ENCODE data around the gene ABL2.

The ABL2 gene

GRCh38 chr1:179055937-179056336, 173.5 kb downstream of the ABL2 start:
- TF ChIP-seq, protein P1, sequence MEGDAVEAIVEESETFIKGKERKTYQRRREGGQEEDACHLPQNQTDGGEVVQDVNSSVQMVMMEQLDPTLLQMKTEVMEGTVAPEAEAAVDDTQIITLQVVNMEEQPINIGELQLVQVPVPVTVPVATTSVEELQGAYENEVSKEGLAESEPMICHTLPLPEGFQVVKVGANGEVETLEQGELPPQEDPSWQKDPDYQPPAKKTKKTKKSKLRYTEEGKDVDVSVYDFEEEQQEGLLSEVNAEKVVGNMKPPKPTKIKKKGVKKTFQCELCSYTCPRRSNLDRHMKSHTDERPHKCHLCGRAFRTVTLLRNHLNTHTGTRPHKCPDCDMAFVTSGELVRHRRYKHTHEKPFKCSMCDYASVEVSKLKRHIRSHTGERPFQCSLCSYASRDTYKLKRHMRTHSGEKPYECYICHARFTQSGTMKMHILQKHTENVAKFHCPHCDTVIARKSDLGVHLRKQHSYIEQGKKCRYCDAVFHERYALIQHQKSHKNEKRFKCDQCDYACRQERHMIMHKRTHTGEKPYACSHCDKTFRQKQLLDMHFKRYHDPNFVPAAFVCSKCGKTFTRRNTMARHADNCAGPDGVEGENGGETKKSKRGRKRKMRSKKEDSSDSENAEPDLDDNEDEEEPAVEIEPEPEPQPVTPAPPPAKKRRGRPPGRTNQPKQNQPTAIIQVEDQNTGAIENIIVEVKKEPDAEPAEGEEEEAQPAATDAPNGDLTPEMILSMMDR (conservative IDR thresholded peaks at IDR 0.05; ENCODE audit: low read length): no peak
- H3K4me3 ChIP-seq (ENCODE audit: low read length): no peak overlapping the region
- no peak for DNase-seq (ENCODE audit: low read depth)

DNA sequence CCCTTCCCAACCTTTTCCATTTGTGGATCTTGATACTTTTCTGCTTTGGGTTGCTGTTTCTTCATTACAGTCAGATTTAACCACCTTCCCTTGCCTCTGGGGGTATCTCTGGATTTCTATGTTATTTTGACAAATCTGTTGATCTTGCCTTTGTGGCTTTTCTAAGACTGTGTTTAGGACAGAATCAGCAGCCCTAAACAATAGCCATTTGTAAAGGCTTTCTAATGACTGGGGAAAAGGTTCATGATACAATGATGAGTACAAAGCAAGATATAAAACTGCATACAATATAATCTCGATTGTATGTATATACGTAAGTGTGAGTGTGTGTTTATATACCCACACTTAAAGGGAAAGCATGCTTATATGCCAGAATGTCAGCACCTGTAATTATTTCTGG, 176.0 kb downstream of the ABL2 start:
- TF ChIP-seq, protein P1 (conservative IDR thresholded peaks at IDR 0.05; ENCODE audit: low read length): no peak
- no peak for DNase-seq (ENCODE audit: low read depth)
- no peak overlapping the region for H3K4me3 ChIP-seq (ENCODE audit: low read length)

- TF ChIP-seq, protein P1 (conservative IDR thresholded peaks at IDR 0.05; ENCODE audit: low read length): no peak
- no peak for DNase-seq (ENCODE audit: low read depth)
- H3K4me3 ChIP-seq (ENCODE audit: low read length): no peak overlapping the region
Observed at GRCh38 chr1:179052776-179053175, 176.7 kb downstream of the ABL2 start.

Data from AG10803 (cell line).